Hematopoietic multipotent progenitor cell treated with erythropoietin and hydrocortisone succinate and interleukin-3 and kit ligand, for 17 days (in vitro differentiated cells): ENCODE data around the gene LGALS1.

Source experiments
- DNase-seq: peaks from one replicate; pipeline ENCODE4 v3.0.0-alpha.2; 2015; ENCODE audit warnings: low spot score

The LGALS1 gene

DNA sequence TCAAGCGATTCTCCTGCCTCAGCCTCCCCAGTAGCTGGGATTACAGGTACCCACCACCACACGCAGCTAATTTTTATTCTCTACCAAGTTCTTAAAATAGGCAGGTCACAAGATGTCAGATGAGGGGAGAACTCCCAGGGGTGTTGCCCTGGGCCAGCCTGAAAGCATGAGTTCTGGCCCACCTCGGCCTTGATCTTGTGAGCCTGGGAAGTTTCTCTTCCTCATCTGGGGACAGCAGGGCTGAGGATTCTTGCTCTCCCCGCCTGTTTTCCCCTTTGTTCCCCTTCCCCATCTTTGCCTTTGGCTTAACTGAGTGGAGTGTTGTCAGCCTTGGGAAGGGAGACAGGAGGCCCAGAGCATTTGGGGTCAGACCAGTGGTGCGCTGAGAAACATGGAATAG, 13.4 kb upstream of the LGALS1 start:
- DNase-seq: no peak

DNA sequence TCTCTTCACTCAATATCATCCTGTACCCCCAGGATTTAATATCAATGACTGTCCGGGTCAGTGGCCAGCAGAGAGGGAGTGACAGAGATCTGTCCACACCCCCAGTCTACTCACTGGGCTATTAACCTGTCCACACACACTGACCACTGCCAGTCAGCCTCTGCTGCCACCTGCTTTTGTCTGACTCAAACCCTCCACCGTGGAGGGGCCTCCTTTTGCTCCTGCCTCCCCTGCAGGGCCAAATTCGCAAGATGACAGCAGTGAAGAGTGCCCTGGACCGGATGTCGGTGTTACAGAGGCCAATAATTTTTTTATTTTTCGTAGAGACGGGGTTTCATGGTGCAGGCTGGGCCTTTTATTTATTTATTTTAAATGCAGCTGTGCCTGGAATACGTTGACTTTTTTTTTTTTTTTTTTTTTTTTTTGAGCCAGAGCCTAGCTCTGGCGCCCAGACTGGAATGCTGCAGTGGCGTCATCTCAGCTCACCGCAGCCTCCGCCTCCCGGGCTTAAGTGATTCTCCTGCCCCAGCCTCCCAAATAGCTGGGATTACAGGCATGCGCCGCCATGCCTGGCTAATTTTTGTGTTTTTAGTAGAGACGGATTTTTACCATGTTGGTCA, 11.8 kb upstream of the LGALS1 start:
- no peak for DNase-seq

DNA sequence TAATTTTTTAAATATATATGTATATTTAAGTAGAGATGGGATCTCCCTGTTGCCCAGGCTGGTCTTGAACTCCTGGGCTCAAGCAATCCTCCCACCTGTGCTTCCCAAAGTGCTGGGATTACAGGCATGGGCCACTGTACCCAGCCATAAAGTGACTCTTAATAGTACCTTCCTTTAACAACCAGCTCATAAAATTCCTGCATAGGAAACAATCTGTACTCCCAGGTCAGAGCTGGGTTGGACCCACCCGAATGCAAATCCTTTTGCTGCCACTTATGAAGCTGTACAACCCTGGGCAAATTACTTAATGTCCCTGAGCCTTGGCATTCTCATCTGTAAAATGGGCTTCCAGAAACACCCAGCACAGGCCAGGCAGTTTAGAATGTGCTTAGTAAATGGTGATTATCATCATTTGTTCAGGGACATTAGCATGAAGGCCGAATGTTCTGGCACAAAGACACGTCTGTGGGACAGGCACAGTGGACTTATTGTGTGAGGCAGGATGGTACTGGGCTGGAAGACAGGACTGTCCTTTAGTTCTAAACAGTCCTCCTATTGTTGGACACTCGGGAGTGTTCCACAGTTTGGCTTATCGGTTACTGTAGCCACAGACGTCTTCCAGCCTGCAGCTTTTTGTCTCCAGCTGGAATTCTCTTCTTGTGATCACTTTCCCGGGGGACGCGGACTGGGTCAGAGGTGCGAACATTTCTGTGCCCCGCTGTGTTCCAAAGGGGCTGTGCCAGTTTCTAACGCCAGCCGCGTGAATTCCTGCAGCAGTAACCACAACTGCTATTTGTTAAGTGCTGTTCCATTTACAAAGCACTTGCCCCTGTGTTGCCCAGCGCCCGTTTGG, 11.0 kb upstream of the LGALS1 start:
- DNase-seq: no peak

DNA sequence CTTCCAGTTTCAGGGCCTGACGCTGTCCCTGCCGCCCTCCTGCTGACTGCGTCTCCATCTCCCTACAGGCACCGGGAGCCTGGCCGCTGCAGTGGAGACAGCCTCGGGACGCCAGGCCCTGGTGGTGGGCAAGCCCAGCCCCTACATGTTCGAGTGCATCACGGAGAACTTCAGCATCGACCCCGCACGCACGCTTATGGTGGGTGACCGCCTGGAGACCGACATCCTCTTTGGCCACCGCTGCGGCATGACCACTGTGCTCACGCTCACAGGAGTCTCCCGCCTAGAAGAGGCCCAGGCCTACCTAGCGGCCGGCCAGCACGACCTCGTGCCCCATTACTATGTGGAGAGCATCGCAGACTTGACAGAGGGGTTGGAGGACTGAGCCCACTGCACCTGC, 9.9 kb upstream of the LGALS1 start:
- no peak for DNase-seq

DNA sequence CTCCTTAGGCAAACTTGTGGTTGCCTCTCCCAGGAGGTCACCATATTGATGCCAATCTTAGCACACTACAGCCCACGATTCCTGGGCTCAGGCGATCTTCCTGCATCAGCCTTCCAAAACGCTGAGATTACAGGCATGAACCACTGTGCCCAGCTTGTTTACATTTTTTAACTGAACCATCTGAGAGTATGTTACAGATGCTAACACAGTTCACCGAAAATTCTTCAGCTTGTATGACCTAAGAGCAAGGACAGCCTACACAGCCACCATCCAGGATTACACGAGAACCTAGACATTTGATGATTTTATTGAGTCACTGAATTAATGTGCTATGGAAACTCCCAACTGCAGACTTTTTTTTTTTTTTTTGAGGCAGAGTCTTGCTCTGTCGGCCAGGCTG, 5.8 kb upstream of the LGALS1 start:
- DNase-seq: no peak

DNA sequence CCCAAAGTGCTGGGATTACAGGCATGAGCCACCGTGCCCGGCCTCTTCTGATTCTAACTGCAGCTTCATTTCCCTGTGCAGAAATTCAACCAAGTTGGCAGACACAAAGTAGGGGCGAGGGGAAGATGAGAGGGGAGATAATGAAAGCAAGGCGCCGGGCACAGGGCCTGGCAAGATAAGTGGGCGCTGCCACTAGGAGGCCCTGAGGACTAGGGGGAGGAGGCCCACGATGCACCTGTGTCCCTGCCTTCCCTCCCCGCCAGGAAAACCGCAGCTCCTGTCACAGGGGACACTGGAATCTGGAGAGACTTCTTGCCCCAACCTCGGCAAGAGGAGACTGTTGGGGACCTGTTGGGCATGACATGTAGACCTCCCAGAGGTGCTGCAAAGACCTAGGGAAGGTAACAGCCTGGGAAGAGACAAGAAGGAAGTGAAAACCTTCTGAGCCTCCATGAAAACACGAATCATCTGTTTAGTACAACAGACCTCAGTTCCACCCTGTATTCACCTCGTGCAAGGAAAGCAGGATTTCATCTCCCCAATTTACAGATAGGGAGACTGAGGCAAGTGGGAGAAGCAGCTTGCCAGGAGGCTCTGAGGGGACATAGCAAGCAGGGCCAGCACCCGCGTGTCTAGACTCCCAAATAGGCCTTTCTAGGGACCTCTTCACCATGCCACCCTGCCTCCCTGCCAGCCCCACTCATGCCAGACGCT, 3.1 kb upstream of the LGALS1 start:
- DNase-seq: no peak

DNA sequence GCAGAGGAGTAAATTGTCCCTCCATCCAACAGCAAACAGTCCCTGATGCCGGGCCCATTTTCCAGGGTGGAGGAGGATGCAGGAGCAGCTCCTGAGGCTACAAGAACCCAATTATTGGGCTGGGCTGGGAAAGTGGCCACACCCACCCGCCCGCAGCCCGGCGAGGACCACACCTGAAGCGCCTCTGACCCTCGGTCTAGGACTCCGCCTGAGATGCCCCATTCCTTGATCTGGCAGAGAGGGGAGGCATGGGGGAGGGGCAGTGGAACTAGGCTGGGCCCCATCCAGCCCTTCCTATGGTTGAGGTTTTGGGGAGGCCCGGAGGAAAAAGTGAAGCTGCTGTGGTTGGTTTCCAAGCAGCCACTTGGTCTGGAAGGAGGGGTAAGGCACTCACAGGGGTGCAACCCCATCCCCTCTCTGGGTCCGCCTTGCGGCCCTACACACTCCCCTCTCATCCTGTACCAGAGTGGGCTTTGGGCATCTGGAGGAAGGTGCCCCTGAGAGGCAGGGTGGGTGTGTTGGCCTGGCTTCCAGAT, 2.4 kb upstream of the LGALS1 start:
- DNase-seq: no peak

DNA sequence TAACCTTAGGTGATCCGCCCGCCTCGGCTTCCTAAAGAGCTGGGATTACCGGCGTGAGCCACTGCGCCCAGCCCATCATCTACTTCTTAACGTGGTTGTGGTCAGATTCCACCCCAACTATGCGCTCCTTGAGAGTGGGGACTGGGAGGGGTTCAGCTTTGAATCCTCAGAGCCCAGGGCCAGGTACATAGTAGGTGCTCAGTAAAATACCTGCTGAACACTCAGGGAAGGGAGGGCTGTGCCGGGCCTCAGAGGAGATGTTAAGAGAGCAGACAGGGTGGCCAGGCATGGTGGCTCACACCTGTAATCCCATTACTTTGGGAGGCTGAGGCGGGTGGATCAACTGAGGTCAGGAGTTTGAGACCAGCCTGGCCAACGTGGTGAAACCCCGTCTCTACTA, 1.2 kb upstream of the LGALS1 start:
- no peak for DNase-seq

DNA sequence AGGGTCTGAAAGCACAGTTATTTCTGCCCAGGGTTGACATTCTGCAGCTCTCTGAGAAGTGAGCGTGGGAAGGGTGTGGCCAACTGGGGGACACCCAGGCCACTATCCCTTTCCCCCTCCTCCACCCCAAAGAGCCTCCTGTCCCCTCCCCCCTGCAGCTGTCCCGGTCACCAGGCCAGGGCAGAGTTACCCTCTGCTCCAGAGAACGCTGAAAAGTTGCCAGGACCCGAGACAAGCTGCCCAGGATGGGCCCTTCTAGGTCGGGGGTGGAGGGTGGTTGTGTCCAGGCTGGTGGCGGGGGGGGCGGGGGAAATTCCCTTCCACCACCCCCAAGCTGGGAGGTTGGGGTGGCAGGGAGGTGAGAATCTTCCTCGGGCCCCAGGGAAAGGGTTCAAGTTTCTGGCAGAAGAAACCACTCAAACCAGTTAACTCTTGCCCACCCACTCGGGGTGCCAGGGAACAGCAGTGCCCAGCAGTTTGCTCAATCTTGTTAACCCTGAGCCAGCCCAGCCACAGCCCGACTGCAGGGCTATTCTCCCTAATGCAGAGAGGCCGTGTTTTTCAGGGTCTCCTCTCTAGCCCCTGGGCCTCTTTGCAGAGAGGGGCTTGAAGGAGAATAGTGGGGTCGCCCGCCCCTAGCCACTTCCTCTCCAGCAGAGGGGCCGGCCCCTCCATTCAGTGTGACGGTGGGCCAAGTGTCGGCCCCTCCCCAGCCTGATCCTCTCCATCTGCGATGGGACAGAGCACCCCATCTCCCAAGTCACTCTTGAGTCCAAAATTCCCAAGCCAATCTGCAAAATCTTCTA, 697 bp downstream of the LGALS1 start:
- DNase-seq: no peak

DNA sequence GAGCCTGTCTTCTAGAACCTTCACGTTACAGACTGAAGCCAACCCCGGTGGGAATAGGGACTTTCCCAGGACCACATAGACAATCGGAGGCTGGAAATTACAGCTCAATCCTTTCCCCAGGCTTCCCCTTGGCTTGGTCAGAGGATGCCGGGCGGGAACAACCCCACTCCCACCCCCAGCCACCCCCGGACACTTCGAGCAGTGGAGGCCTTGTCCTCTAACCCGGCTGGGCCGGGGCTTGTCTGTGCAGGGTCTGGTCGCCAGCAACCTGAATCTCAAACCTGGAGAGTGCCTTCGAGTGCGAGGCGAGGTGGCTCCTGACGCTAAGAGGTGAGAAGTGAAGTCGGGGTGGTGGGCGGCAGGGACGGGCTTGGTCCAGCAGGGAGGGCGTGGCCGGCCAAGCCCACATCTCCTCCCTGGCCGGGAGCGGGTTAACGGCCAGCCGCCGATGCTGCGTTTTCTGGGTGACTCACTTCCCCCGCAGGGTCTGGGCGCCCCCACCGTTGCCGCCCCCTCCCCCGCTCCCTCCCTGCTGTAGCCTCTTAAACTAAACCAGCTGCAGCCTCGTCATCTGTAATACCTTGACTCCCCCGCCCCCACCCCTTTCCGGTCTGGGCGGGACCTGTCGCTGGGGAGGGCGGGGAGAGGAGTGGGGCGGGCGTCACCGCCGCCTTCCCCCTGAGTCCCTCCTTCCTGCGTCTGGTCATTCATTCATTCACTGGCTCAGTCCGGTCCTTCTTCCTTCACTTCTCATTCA, 1.5 kb downstream of the LGALS1 start:
- DNase-seq: peak; percentile 25

DNA sequence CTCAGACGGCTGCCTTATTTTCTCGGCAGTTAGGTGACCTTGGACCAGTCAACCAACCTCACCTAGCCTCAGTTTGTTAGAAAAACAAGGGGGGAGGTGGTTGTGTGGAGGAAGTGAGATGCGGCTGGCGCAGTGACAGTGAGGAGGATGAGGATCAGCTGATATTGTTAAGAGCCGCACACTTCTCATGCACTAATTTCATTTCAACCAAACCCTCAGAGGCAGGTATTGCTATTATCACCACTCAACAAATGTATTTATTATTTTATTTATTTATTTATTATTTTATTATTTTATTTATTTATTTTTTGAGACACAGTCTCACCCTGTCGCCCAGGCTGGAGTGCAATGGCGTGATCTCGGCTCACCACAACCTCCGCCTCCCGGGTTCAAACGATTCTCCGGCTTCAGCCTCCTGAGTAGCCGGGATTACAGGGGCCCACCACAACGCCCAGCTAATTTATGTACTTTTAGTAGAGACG, 2.1 kb downstream of the LGALS1 start:
- no peak for DNase-seq

DNA sequence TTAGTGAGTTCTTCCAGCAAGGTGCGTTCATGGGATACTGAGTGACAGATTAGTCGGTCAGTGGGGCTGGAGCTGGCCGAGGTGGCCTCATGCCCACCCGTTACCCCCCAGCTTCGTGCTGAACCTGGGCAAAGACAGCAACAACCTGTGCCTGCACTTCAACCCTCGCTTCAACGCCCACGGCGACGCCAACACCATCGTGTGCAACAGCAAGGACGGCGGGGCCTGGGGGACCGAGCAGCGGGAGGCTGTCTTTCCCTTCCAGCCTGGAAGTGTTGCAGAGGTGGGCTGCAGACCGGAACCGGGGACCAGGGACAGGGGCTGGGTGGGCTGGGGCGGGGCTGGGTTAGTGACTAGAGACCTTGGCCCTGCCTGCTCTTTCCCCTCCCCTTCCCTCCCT, 2.9 kb downstream of the LGALS1 start:
- DNase-seq: no peak

DNA sequence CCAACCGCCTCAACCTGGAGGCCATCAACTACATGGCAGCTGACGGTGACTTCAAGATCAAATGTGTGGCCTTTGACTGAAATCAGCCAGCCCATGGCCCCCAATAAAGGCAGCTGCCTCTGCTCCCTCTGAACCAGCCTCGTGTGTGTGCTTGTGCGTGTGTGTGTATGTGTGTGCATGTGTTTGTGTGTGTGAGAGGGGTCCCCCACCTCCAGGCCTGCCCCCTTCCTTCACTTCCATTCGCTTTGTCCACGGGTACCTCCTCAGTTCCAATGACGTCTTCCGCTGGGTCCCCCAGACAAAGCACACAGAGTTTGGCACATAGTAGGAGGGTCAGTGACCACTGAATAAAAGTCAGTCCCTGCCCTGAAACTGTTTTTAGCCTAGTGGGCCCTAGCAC, 4.2 kb downstream of the LGALS1 start:
- no peak for DNase-seq

DNA sequence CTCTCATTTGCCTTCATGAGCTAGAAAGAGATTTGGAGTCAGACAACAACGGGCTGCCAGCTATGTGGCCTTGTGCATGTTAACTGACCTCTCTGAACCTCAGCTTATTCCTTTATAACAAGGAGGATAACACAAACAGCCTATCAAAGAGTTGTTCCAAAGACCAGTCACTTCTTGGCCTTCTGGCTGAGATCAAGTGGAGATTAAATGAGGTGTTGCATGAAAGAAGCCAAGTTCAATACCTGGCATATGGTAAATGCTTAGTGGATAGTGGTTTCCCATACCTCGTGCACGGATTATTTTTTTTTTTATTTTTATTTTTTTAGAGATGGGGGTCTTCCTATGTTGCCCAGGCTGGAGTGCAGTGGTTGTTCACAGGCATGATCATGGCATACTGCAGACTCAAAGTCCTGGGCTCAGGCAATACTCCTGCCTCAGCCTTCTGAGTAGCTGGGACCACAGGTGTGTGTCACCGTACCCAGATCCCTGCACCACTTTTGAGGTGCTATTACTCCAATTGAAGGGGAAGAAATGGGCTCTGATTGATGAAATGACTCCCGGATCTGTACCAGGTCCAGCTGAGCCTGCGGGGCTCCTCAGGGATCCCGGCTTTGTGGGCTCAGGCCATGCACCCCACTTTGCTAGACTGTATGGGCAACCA, 4.9 kb downstream of the LGALS1 start:
- no peak for DNase-seq

DNA sequence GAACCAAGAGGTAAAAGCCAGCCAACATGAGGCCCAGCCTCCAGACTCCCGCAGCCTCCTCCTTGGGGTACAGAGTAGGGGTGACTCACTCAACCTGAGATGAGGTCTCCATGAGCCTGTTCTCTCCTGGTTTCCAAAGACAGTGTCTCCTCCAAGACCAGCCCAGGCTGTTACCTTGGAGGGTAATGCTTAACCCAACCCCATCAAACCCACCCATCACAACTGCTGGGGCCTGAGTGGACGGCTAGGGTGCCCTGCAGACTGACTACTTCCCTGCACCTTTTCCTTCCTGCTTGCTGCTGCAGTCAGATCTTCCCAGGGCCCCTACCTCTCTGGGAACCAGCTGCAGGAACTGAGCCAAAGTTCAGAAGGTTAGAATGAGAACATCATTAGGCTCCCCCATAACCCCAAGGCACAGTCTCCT, 5.6 kb downstream of the LGALS1 start:
- DNase-seq: no peak

DNA sequence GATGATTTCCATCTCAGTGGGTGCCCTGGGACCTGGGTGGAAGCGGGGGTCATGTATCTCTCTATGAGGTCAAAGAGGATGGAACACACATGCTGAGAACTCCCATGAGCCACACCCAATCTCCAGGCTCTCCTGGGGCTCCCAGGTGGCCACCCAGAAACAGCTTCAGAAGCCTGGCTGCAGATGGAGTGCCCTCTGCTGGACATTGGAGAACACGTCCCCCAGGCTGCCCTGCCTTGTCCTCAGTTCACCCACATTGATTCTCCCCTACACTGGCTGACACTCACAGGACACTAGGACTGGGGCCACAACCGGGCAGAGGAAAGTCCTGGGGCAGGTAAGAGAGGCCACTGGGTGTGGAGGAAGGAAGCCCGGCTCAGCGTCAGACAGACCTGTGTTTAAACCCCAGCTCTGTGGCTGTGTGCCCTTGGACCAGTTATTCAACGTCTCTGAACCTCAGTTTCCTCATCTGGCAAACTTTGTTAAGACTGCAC, 6.2 kb downstream of the LGALS1 start:
- DNase-seq: peak; percentile 75

DNA sequence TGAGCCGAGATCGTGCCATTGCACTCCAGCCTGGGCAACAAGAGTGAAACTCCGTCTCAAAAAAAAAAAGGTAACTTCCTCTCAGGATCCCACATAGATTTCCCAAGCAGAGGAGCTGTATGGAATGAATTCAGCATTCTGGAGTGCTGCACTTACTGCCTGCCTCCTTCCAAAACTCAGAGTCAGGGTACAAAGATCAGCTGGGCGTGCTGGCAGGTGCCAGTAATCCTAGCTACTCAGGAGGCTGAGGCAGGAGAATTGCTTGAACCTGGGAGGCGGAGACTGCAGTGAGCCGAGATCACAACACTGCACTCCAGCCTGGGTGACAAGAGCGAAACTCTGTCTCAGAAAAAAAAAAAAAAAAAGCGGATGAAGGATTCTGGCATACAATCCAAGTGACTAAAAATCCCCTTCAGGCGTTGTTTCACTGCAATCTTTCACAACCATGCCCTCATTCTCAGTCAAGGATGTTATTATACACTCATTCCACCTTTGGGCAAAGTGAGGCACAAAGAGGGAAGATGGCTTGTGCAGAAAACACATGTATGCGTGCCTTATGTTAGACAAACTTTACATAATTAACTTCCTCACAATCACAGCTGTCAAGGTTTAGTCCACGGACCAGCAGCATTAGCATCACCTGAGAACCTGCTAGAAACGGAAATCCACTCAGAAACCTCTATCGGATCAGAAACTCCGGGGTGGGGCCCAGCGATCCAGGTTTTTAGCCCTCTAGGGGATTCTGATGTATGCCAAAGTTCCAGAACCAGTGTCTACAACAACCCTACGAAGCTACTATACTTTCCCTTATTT, 9.6 kb downstream of the LGALS1 start:
- no peak for DNase-seq

DNA sequence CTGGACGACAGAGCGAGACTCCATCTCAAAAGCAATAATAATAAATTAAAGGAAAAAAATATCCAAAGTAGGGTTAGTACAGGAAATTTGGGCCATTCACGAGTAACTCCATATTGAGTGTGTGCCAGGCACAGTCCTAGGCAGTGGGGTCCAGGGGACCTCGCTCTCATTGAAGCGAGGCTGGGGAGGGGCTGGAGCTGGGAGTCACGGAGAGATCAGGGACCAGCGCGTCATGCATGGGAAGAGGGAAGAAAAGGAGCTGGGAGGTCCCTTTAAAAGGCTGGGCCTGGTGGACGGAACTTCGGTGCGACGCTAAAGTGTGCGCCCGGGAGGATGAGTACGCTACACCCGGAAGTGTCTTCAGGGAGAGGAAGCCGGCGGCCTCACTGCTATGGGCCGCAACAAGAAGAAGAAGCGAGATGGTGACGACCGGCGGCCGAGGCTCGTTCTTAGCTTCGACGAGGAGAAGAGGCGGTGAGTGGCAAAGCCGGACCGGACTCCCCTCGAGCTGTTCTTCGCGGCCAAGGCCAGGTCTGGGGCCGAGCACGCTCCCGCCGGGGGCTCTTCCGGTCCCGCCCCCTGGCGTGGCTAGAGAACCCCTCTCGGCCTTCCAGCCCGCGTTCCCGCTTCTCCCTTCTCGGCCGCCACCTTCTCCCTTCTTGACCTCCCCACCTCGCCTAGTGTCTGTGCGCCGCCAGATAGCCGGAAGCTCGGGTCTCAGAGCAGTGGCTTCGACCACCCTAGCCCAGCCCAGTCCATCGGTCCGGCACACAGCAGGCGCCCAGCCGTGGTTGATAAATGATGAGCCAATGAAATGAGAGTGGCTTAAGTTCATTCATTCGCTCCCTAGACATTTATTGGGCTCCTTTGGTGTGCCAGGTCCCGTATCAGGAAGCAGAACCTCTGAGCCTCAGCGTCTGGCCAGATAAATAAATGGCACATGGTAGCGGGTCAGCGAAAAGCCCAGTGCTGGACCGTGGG, 10.9 kb downstream of the LGALS1 start, which contains the start of gene NOL12:
TSS of gene NOL12 (plus strand) at position 342 of the 981 bp plus-strand sequence. CDS start at position 392, 50 bp downstream.
- DNase-seq: peak; percentile 83
